HG02642 (cell line): Measurements from ENCODE around the gene NOC4L.

Experiments
- ATAC-seq: cut with Tn5 transposase; IDR thresholded peaks from one replicate; pipeline ENCODE4 v1.9.1; 2021; ENCODE audit warnings: mild to moderate bottlenecking; ENCODE audit not compliant: unreplicated experiment, poor library complexity

Gene NOC4L

DNA sequence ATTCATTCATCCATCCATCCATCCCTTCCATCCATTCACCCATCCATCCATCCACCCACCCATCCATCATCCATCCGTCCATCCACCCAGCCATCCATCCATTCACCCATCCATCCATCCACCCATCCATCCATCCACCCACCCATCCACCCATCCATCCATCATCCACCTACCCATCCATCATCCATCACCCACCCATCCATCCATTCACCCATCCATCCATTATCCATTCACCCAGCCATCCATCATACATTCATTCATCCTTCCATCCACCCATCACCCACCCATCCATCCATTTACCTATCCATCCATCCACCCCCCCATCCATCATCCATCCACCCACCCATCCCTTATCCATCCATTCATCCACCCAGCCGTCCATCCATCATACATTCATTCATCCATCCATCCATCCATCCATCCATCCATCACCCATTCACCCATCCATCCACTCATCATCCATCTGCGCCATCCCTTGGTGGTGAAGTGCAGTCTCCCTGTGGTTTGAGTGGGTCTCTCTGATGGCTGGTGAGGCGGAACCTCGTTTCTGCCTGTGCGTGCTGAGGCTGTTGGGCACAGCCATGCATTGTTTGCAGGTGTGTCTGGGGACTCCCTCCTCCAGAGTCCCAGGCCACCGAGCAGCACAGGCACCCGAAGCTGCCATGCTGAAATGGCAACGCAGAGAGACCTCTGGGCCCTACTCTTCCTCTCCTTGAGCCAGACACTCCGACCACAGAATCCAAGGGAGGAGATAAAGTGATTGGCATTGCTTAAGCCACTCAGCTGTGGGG lies 22.7 kb downstream of the NOC4L start:
- ATAC-seq = no peak

GRCh38 chr12:132167611-132168310 lies 23.5 kb downstream of the NOC4L start:
- no peak for ATAC-seq

- ATAC-seq = no peak
These were observed 24.2 kb downstream of the NOC4L start for GRCh38 chr12:132168311-132169031.

DNA sequence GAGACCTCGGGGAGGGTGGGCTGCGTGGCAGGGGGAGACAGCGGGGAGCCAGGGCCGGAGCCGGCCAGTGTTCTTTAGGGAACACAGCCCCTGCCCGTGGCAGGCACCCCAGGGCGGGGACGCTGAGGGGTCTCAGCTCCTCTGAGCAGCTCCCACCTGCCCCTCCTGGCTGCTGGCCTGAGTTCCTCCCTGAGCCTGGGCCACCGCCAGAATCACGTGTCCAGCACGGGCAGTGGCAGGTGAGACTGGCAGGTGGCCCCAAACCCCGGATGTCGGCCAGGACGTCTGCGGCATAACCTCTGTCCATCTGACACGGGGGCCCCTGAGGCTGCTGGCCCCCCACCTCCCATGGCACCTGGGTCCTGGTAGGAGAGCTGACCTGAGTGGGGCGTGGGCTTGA lies 25.1 kb downstream of the NOC4L start:
- ATAC-seq = no peak

- no peak for ATAC-seq
These were observed 25.9 kb downstream of the NOC4L start for GRCh38 chr12:132170094-132170636.

DNA sequence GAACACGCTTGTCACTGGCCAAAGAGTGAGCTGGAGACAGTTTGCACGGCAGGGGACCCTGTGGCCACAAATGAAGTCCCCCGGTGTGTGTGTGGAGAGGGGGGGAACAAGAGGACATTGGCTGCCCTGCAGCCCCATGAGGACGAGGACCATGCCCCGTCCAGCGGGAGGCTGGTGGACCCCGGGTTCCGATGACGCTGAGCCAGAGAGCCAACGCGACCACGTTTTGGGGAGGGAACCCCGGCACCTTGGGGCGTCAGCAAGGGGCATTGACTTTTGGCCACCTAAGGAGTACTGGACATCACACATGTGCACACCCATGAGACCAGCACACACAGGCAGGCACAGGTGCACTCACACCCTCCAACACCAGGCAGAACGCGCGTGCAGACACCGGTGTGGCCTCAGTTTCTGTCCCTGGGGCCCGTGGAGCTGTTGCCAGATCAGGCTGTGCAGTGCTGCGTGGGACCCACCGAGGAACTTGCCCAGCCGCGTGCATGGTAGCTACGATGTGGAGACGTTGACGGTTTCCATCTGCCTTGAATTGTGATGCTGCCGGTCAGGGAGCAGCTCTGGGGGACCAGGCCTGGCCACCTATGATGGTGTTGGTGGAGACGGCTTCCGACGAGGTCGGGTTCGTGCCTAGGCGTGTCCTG lies 26.5 kb downstream of the NOC4L start:
- no peak for ATAC-seq

GRCh38 chr12:132171293-132171967 lies 27.2 kb downstream of the NOC4L start:
- no peak for ATAC-seq

GRCh38 chr12:132171968-132172521 lies 27.8 kb downstream of the NOC4L start:
- ATAC-seq = no peak

DNA sequence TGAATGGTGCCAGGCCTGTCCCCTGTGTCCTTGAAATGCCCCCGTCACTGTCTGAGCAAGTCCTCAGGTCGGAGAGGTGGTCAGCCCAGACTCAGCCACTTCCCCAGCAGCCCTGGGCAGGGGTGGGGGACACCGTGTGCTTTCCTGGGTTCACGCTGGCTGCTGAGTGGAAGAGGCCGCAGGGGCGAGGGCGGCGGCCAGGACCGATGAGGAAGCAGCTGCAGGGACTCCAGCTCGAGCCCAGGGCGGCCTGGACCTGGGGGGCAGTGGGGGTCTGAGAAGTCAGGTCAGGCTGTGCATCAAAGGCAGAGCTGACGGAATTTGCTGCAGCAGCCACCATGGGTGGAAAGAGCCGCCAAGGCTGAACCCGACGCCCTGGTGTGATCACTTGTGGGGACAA lies 28.4 kb downstream of the NOC4L start:
- no peak for ATAC-seq

GRCh38 chr12:132173135-132174014 lies 29.1 kb downstream of the NOC4L start:
- ATAC-seq = no peak

DNA sequence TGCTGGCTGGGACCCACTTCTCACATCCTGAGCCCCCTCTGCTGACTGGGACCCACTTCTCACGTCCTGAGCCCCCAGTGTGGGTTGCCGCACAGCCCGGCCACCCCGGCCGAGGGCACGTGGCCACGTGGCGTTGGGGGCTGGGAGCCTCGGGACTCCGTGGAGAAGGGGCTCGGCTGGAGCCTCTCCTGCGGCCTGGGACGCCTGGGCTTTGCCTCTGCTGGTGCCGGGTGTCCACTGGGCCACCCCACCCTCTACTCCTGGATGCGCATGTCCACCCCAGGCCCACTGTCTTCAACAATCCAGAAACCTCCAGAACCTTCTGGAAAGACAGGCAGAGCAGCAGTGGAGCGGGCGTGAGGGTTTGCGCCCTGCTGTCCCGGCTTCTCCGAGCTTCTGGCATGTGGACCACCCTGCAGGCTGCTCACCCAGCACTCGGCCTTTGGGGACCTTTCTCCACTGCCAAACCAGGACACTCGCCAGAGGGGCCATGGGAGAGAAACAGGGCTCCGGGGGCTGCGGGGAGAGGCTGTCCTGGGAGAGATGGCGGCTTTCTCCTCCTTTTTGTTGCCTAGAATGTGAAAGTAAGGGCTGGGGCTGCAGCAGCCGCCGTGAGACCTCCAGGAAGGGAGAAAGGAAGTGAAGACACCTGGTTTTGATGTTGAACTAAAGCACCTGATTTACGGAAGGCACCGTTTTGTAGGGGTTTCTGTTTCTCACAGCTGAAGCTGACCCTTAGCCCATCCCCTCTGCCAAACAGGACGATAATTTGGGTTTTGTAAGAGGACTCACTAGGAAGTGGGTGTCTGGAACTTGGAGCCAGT lies 30.0 kb downstream of the NOC4L start:
- no peak for ATAC-seq

DNA sequence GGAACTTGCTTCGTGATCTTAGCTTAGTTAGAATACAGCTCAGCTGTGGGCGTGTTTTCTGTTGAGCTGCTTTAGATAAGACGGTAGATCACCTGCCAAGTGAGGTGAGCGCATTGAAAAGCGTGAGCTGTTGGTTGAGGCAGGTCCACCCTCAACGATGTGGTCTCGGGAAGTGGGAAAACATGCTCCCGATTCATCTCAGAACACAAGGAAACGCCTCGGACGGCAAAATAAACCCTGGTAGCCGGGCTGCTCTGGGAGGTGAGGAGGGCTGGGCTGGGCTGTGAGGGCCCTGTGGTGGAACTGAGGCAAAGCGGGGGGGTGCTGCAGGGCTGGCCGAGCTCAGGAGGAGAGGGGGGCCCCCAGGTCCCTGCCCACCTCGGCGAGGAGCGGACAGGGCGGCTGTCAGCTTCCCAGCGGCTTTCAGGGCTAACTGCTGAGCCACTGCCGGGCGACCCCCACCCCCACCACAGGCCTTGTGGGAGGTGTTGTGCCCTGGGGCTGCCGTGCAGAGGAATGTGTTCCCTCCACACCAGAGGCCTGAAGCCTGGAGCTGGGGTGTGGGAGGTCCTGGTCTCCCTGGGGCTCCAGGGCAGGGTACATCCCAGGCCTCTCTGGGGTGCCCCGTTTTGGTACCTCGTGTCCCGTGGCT lies 30.7 kb downstream of the NOC4L start:
- ATAC-seq = no peak

- no peak for ATAC-seq
These were observed 31.5 kb downstream of the NOC4L start for GRCh38 chr12:132175496-132176384.

DNA sequence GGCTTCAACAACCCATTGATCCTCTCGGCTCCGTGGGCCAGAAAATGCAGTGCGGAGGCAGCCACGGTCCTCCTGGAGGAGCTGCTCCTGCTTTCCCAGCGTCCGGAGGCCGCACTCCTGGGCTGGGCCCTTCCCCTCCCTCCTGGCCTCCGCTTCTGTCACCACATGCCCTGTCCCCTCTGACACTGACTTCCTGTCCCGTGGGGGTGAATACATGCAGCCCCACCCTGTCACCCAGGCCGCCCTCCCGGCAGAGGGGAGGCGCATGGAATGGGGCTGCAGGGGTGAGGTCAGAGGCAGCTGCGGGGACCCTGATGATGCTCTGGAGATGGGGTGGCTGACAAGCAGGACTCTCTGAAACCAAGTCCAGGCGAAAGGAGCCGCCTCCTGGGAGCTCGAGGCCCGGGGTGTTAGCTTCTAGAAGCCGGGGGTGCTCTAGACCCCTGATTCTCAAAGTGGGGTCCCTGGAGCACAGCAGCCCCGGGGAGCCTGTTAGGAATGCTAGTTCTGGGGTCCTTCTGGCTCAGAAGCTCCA lies 32.2 kb downstream of the NOC4L start:
- no peak for ATAC-seq

DNA sequence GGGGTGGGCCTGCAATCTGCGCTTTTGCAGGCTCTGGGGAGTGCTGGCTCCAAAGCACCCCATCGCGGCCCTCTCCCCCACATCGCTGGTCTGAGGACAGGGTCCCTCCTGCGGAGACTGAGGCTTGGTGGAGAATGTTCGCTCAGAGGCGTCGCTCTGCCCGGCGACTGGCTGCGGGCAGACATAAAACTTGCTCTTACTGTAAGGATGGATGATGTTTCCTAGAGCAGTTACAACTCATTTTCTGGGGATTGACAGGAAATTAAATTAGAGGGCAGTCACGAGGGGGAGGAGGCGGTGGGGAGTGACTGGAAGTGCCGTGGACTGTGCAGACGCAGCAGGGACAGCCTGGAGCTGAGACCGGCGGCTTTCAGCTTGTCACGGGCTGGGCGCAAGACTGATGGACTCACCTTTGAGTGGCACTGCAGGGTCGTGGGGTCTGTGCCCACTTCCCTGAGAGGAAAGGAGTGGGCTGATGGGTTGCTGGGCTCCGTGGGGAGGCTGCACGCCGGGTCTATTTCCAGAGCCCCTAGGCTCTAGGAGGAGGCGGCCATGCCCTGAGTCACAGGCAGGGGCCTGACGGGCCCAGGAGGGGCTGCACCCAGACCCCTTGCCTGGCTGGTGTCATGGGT lies 32.8 kb downstream of the NOC4L start:
- ATAC-seq = no peak

GRCh38 chr12:132178316-132178715 lies 34.1 kb downstream of the NOC4L start:
- ATAC-seq = no peak
